ENCODE results near the gene ORC4. TPM values are rescaled to one million over a fixed set of nuclear protein-coding genes. Genes with fewer than 3 reads are reported as not detected.

The ORC4 gene
- total and polyA plus RNA-seq, 2 of the 8 experiments (the other 6 are each of a cell fraction or from before 2014, with no cell fraction given): 22.7 to 63.7 TPM

DNA sequence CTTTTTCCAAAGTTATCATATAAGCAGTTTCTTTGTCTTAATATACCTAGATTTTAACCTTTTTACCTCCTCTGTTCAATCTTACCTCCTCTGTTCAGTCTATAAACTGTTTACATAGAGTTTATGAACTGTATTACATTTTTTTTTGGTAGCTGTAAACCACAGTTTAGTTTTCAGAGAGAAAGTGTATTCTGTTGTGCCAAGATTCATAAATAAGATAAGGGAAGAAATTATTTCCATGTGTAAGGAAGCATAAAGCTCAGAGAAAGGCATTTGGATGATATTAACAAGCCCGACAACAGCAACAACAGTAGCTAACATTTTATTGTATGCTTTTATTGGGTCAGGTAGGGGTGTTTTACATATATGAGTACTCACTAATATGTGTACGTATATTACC, 104.5 kb downstream of the ORC4 start:
- H3K9me3 ChIP-seq (ENCODE audit: insufficient read depth in 2 of 2, low read depth in 1 of 2, low read length in 1 of 2): no peaks in the 10 kb centered on the region
- WGBS, 2 experiments (ENCODE audit: extremely low coverage in 1 of 2, insufficient coverage in 1 of 2, insufficient read length in 1 of 2, insufficient replicate concordance in 2 of 2, low coverage in 1 of 2, low lambda C conversion rate in 2 of 2, missing lambda C conversion rate in 1 of 2): 97% methylated on average over 2 of the region's 2 CpGs; no CpG with 5 or more reads in 1 of the 2 experiments
- H3K79me1 ChIP-seq (ENCODE audit: low read depth, low read length): no peaks in the 10 kb centered on the region
- no peak overlapping the region for H3K4me2 ChIP-seq (ENCODE audit: insufficient read depth in 1 of 2, low read depth in 2 of 2, low read length in 2 of 2)
- H2AFZ ChIP-seq (ENCODE audit: low read length): no peak overlapping the region
- no peak overlapping the region for H2AK5ac ChIP-seq (ENCODE audit: low read depth, low read length)
- H3K14ac ChIP-seq (ENCODE audit: insufficient read length): no peak overlapping the region
- H3K27ac ChIP-seq (ENCODE audit: low read depth, low read length): no peak overlapping the region
- ChIA-PET POLR2A (ENCODE audit: partially characterized antibody) (no interaction called here), CTCF (ENCODE audit: partially characterized antibody) (interaction anchor here (1.8 kb wide), 1 partner anchor 871 kb away, joined by 4 read pairs; no protein-coding TSS in a partner anchor)
- H3K4me3 ChIP-seq (ENCODE audit: extremely low read depth in 1 of 4, insufficient read depth in 2 of 4, low read depth in 3 of 4, low read length in 4 of 4): no peak overlapping the region
- DNase-seq (ENCODE audit: low read depth in 1 of 2, low spot score in 2 of 2) (no peak), FAIRE-seq (no peak)
- no peak overlapping the region for H2BK12ac ChIP-seq (ENCODE audit: low read depth, low read length)
- H2BK5ac ChIP-seq (ENCODE audit: low read depth, low read length): no peak overlapping the region
- no peak overlapping the region for H4K91ac ChIP-seq (replicated peaks; ENCODE audit: insufficient read length, low read length)
- no peak overlapping the region for H3K23ac ChIP-seq (ENCODE audit: insufficient read length)
- no peak overlapping the region for H3K4ac ChIP-seq (replicated peaks; ENCODE audit: insufficient read length, low read depth, low read length)
- H3K79me2 ChIP-seq (ENCODE audit: control insufficient read depth in 1 of 2, insufficient read depth in 2 of 2, low read length in 2 of 2): no peaks in the 10 kb centered on the region
- H3K4me1 ChIP-seq (replicated peaks in 1 of 4; ENCODE audit: control insufficient read depth in 3 of 4, insufficient read depth in 4 of 4, low read length in 3 of 4): no peaks in the 10 kb centered on the region
- H2BK15ac ChIP-seq (ENCODE audit: low read length): no peak overlapping the region
- no peak overlapping the region for H3K18ac ChIP-seq (ENCODE audit: extremely low read depth, low read length)
- H3K36me3 ChIP-seq (ENCODE audit: control insufficient read depth in 2 of 4, insufficient read depth in 4 of 4, low read length in 3 of 4): peaks cover 0 to 10% (median 0%) of the 10 kb centered on the region in 4 experiments; a peak in 4 of 8 replicates
- no peaks in the 10 kb centered on the region for H3K23me2 ChIP-seq (ENCODE audit: low read depth, low read length)
- no peak overlapping the region for H2BK120ac ChIP-seq (replicated peaks; ENCODE audit: low read depth, low read length)
- H3K56ac ChIP-seq (replicated peaks; ENCODE audit: insufficient read length, low read depth, low read length): no peak overlapping the region
- H3K9ac ChIP-seq (replicated peaks in 1 of 4; ENCODE audit: extremely low read depth in 1 of 4, low read depth in 3 of 4, low read length in 3 of 4): no peak overlapping the region
- no peak overlapping the region for H4K5ac ChIP-seq (ENCODE audit: insufficient read length, low read depth, low read length)
- H2BK20ac ChIP-seq (ENCODE audit: low read length): no peak overlapping the region
- H4K8ac ChIP-seq (ENCODE audit: extremely low read depth, insufficient read depth, low read length): no peak overlapping the region
- TF ChIP-seq GTF2F1 (IDR thresholded peaks at IDR 0.05; ENCODE audit: borderline replicate concordance, low read depth, low read length) (no peak), JUN (IDR thresholded peaks at IDR 0.05; ENCODE audit: low read depth, low read length) (no peak), POLR2AphosphoS5 (IDR thresholded peaks at IDR 0.05; ENCODE audit: low read depth, low read length) (no peak), JUND (IDR thresholded peaks at IDR 0.05; ENCODE audit: low read length) (no peak), CHD1 (IDR thresholded peaks at IDR 0.05; ENCODE audit: low read depth, low read length) (no peak), CREB1 (IDR thresholded peaks at IDR 0.05) (no peak), EP300 (IDR thresholded peaks at IDR 0.05; ENCODE audit: borderline replicate concordance in 1 of 2, low read depth in 2 of 2, low read length in 2 of 2) (no peak), HDAC2 (IDR thresholded peaks at IDR 0.05; ENCODE audit: borderline replicate concordance in 1 of 2, low read depth in 2 of 2, low read length in 2 of 2) (no peak)
- H4K20me1 ChIP-seq (replicated peaks in 1 of 2; ENCODE audit: control insufficient read depth in 1 of 2, insufficient read depth in 2 of 2, low read length in 2 of 2): peaks cover 0 to 2% of the 10 kb centered on the region in 2 experiments
- H3K27me3 ChIP-seq (replicated peaks in 1 of 4; ENCODE audit: control insufficient read depth in 3 of 4, extremely low read depth in 1 of 4, insufficient read depth in 3 of 4, low read length in 3 of 4): no peaks in the 10 kb centered on the region

Data from H1 (cell line).